ENCODE data around the gene PTPN14.

- TF ChIP-seq CTCF (IDR thresholded peaks at IDR 0.05), result no peak
- no peak for TF ChIP-seq POLR2A (IDR thresholded peaks at IDR 0.05)
These were observed 35.2 kb upstream of the PTPN14 start for GRCh38 chr1:214586621-214587020.

Measured in lower leg skin (tissue), 3 donors.